Naive B cell (primary cell): ENCODE data around the gene AP2B1. TPM values are rescaled to one million over a fixed set of nuclear protein-coding genes. Genes with fewer than 3 reads are reported as not detected.
A peak's percentile ranks its signal among the peaks of the same experiment; 100 is the strongest.
"Not testable (repeated sequence)": the region's sequence is repeated elsewhere in the genome, so short reads cannot be mapped to it uniquely, and the experiment has no call there.

Experiments
- ATAC-seq, 2 donors: fragments of 150-1000 bp; cut with Tn5 transposase; 2 replicates each; pipeline ENCODE4 v1.10.0; 2021; ENCODE audit warnings: low read depth in 2 of 2, mild to moderate bottlenecking in 2 of 2, moderate library complexity in 2 of 2
- DNase-seq: peaks from one replicate; pipeline ENCODE4 v3.0.0; 2022
- H3K27ac Mint-ChIP-seq, 6 donors: one replicate each; pipeline ENCODE4 v1.8.0; 2020 to 2022; ENCODE audit warnings: mild to moderate bottlenecking in 6 of 6, mixed read lengths in 6 of 6, moderate library complexity in 5 of 6, inconsistent platforms in 2 of 6
- H3K27me3 Mint-ChIP-seq, 3 donors: one replicate each; pipeline ENCODE4 v1.8.0; 2021 to 2022; ENCODE audit warnings: mixed read lengths in 3 of 3, mild to moderate bottlenecking in 1 of 3
- H3K36me3 Mint-ChIP-seq, 2 donors: one replicate each; pipeline ENCODE4 v1.8.0; 2020 to 2022; ENCODE audit warnings: mixed read lengths in 2 of 2, inconsistent platforms in 1 of 2, mild to moderate bottlenecking in 1 of 2
- H3K4me1 Mint-ChIP-seq, 3 donors: one replicate each; pipeline ENCODE4 v1.8.0; 2020 to 2022; ENCODE audit warnings: mixed read lengths in 3 of 3, inconsistent platforms in 1 of 3, mild to moderate bottlenecking in 1 of 3, moderate library complexity in 1 of 3
- H3K4me3 Mint-ChIP-seq, 8 donors: one replicate each; pipeline ENCODE4 v1.8.0; 2020 to 2022; ENCODE audit warnings: mild to moderate bottlenecking in 8 of 8, mixed read lengths in 8 of 8, moderate library complexity in 8 of 8, inconsistent platforms in 2 of 8
- H3K9me3 Mint-ChIP-seq, 7 donors: one replicate each; pipeline ENCODE4 v1.8.0; 2020 to 2022; ENCODE audit warnings: mixed read lengths in 7 of 7, mild to moderate bottlenecking in 5 of 7, inconsistent platforms in 2 of 7, moderate library complexity in 1 of 7
- polyA plus RNA-seq, 6 donors: library from polyadenylated mRNA; unstranded; fragments of 300-500 nt; fragmentation: Illumina TruSeq; gene quantifications; one replicate each; pipeline ENCODE4 v1.2.3, GENCODE V29; 2021; ENCODE audit warnings: low read depth in 6 of 6

The AP2B1 gene
- polyA plus RNA-seq, 6 donors from 2014 or later, result 34.1 to 52.1 (median 40.8) TPM

DNA sequence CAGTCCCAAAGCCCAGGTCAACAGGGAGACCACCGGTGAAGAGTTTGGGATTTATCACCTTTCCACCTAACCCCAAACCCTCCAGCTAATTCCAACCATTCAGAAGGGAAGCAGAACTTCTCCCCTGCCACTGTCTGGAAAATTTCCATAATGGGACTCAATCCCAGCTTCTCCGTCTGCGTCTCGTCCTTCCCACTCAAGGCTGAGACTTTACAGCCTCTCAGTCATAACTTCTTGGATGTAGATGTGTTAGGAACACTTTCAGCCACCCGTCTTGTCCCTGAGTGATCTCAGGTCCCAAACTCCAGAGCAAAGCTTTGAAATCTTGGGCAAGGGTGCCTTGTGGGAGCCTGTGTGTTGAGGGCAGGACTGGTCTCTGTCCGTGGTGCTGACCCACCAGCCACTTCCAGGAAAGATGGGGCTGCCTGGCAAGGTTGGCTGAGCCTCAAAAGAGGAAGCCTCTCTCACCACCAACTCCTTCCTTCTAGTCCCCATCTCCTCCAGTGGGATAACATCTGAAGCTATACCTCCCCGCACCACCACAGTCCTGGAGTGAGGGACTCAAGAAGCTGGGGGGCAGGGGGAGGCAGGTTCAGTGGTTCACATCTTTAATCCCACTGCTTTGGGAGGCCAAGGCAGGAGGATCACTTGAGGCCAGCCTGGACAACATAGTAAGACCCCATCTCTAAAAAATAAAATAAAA lies 156.7 kb downstream of the AP2B1 start:
- ATAC-seq (no peak), DNase-seq (no peak)
- Mint-ChIP-seq H3K27me3 (peaks cover 28 to 70% (median 52%) of the 10 kb centered on the region in 3 donors), H3K36me3 (no peaks in the 10 kb centered on the region), H3K9me3 (peaks cover 0 to 2% (median 0%) of the 10 kb centered on the region in 7 donors), H3K4me3 (peak overlapping the region in 1 of 8 donors; percentile 47), H3K4me1 (peaks cover 8 to 9% (median 8%) of the 10 kb centered on the region in 3 donors), H3K27ac (no peak overlapping the region)

DNA sequence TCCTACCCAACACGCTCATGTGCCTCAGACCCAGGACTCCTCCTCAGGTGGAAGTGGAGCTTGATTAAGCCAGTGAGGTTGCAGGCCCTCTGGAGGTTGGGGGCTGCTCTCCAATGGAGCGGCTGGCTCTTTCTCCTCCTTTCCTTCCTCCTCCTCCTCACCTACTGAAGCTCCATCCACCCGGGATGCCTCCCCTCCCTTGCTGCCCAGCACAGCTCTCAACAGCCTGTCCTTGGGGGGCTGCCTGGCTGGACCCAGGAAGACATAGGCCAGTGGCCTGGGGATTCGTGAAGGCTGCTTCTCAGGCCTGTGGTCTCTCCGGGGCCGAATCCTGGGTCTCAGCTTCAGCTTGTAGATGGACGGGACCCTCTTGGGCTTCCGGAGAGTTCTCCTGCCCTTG lies 157.7 kb downstream of the AP2B1 start:
- no peak overlapping the region for H3K27ac Mint-ChIP-seq
- peak overlapping the region in 1 of 8 donors; percentile 36 for H3K4me3 Mint-ChIP-seq
- H3K36me3 Mint-ChIP-seq, result no peaks in the 10 kb centered on the region
- H3K9me3 Mint-ChIP-seq, result peaks cover 0 to 2% (median 0%) of the 10 kb centered on the region in 7 donors
- ATAC-seq (no peak), DNase-seq (no peak)
- H3K4me1 Mint-ChIP-seq, result peaks cover 8 to 20% (median 10%) of the 10 kb centered on the region in 3 donors
- H3K27me3 Mint-ChIP-seq, result peaks cover 31 to 76% (median 56%) of the 10 kb centered on the region in 3 donors

DNA sequence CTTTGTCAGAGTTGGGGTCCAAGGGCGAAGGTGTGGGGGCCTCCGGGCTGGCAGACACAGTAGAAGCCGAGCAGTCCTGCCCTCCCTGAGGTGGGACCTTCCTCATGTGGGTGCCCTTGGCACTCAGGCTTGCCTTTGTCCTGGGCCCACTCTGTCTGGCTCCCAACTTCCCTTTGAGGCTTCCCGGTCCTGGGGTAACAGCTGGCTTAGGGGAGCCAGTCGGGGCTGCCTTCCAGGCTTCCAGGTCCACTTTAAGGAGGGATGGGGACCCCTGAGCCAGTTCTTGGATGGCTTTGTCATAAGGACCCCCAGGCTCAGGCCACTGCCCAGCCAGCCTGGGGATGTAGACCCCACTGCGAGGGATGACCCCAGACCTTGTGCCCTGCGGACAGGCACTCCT lies 158.1 kb downstream of the AP2B1 start:
- ATAC-seq, result no peak
- H3K27me3 Mint-ChIP-seq, result peaks cover 32 to 76% (median 56%) of the 10 kb centered on the region in 3 donors
- H3K36me3 Mint-ChIP-seq, result no peaks in the 10 kb centered on the region
- peaks cover 0 to 2% (median 0%) of the 10 kb centered on the region in 7 donors for H3K9me3 Mint-ChIP-seq
- H3K4me1 Mint-ChIP-seq, result peaks cover 8 to 20% (median 13%) of the 10 kb centered on the region in 3 donors
- H3K4me3 Mint-ChIP-seq, result no peak overlapping the region
- DNase-seq, result no peak
- no peak overlapping the region for H3K27ac Mint-ChIP-seq

DNA sequence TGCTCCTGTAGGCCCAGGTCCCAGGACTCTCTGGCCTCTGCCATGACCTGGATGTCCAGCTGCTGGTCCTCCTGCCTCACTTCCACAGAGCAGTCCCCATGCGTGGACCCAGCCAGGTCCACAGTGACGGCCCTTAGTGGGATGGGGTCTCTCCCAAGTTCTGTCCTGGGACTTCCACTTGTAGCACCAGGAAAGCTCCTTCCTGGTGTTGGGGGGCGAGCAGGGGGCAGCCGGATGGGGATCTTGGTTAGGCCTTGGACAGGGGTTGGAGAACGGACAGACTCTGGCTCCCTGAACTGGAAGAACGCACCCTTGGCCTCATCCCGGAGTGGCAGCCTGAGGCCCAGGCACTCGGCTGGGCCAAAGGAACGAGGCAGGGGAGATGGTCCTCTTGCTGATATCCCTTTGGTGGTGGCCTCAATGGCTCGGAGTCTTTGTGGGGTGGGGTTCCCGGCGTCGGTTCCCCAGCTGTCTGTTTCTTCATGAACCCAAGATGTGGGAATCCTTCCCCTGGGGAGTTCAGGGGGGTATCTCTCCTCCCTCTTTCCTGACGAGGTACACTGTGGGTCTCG lies 158.7 kb downstream of the AP2B1 start:
- ATAC-seq, result no peak
- H3K9me3 Mint-ChIP-seq, result peaks cover 0 to 2% (median 0%) of the 10 kb centered on the region in 7 donors
- H3K27me3 Mint-ChIP-seq, result peaks cover 35 to 76% (median 61%) of the 10 kb centered on the region in 3 donors
- H3K4me1 Mint-ChIP-seq, result peaks cover 8 to 20% (median 16%) of the 10 kb centered on the region in 3 donors
- no peak overlapping the region for H3K4me3 Mint-ChIP-seq
- no peaks in the 10 kb centered on the region for H3K36me3 Mint-ChIP-seq
- no peak overlapping the region for H3K27ac Mint-ChIP-seq
- DNase-seq, result no peak

DNA sequence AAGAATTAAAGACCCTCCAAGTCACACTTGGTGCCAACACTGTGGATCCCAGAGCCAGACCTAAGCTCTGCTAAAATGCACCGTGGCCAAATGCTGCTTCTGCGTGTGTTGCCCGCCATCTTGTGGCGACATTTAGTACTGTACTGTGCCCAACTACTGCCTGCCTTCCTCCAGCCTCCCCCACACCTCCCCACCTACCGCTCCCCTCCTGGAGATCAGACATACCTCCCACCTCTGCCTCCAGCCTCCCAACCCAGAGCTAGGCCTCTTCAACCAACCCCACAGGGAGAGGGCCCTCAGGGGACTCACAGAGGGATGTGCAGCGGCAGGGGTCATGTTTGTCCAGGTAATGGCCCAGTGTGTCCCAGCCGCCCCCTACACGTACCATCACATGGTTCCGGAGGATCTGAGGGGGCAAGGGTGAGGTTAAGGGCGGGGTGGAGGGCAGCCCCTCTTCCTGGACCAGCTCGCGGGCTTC lies 160.5 kb downstream of the AP2B1 start:
- H3K27ac Mint-ChIP-seq, result no peak overlapping the region
- ATAC-seq (peak; percentile 90 to 96), DNase-seq (peak; percentile 66)
- peaks cover 37 to 77% (median 63%) of the 10 kb centered on the region in 3 donors for H3K27me3 Mint-ChIP-seq
- H3K9me3 Mint-ChIP-seq, result peaks cover 0 to 2% (median 0%) of the 10 kb centered on the region in 7 donors
- H3K4me3 Mint-ChIP-seq, result no peak overlapping the region
- peaks cover 4 to 12% (median 11%) of the 10 kb centered on the region in 3 donors for H3K4me1 Mint-ChIP-seq
- H3K36me3 Mint-ChIP-seq, result no peaks in the 10 kb centered on the region

DNA sequence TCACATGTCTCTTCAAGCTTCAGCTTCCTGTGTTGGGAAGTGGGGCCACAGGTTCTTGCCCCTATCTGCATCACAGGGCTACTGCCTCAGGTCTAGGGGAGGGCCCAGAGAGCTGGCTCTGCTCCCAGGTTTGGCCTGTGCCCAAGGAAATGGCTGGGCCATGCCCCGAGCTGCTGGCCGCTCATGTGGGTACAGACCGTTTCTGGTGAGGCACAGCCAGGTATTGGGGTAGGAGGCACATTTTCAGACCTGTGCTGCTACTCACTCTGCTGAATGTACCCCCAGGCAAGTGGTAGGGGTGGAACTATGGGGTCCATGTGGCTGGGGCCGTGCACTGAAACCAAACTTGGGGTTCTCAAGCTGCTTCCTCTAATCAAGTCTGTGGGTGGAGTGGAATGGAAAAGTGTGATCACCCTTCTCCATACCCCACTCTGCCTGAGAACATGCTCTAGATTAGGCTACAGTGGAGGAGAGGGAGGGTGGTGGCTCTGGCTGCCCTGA lies 161.3 kb downstream of the AP2B1 start:
- Mint-ChIP-seq H3K27me3 (peaks cover 37 to 79% (median 64%) of the 10 kb centered on the region in 3 donors), H3K4me3 (no peak overlapping the region), H3K27ac (no peak overlapping the region), H3K4me1 (peaks cover 8 to 12% (median 11%) of the 10 kb centered on the region in 3 donors), H3K36me3 (no peaks in the 10 kb centered on the region), H3K9me3 (peaks cover 0 to 2% (median 0%) of the 10 kb centered on the region in 7 donors)
- ATAC-seq, result no peak
- DNase-seq, result no peak

DNA sequence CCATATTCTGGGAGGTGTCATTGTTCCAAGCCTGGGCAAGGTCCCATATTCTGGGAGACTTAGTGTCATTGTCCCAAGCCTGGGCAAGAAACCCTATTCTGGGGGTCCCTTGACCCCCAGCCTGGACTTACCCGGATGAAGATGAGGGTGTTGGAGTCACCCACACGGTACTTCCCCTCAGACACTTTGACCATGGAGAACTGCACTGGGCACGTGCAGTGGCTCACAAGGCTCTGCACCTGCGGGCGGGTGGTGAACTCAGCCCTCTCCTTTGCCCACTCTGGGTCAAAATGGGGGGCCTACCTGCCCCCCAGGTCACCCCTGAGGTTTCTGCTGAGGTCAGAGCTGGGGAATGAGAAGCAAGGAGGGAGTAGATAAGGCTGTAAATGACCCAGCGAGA lies 161.9 kb downstream of the AP2B1 start:
- no peak overlapping the region for H3K4me3 Mint-ChIP-seq
- H3K27ac Mint-ChIP-seq, result no peak overlapping the region
- no peaks in the 10 kb centered on the region for H3K36me3 Mint-ChIP-seq
- ATAC-seq (no peak), DNase-seq (no peak)
- peaks cover 0 to 2% (median 0%) of the 10 kb centered on the region in 7 donors for H3K9me3 Mint-ChIP-seq
- H3K27me3 Mint-ChIP-seq, result peaks cover 33 to 79% (median 60%) of the 10 kb centered on the region in 3 donors
- H3K4me1 Mint-ChIP-seq, result peaks cover 8 to 12% (median 11%) of the 10 kb centered on the region in 3 donors

DNA sequence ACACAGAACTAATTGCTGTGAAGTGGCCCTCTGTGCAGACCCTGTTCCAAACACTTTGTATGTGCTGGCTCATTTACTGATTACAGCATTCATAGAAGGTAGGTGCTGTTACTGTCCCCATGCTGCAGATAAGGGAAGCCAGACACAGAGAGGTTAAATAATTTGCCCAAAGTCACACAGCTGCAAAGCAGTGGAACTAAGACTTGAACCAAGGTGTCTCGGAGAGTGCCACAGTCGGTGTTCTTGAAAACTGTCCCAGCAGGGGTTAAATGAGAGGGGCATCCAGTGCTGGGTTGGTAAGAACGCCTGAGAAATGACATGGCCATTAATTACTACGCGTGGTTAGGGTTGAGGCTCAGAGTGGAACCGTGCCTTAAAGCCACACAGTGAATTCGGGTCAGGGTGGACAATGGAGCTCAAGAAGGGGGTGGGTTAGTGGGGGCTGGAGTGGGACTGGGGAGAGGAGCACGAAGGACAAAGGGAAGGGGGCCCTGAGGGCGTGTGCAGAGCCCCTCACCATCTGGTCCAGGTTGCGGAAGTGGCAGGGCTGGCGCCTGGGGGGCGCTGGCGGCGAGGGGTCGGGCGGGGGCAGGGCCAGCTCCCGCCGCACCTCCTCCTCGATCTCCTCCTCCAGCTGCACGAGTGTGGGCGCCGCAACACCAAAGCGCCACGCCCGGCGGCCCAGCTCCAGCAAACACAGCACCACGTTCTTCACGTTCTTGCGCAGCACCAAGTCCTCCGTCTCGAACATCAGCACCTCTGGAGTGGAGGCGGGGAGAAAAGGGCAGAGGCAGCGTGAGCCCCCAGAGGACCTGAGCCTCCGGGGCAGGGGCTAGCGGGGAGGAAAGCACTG lies 162.7 kb downstream of the AP2B1 start:
- H3K4me1 Mint-ChIP-seq, result peaks cover 8 to 12% (median 11%) of the 10 kb centered on the region in 3 donors
- H3K27ac Mint-ChIP-seq, result no peak overlapping the region
- H3K9me3 Mint-ChIP-seq, result no peaks in the 10 kb centered on the region
- DNase-seq (no peak), ATAC-seq (no peak)
- no peak overlapping the region for H3K4me3 Mint-ChIP-seq
- no peaks in the 10 kb centered on the region for H3K36me3 Mint-ChIP-seq
- peaks cover 33 to 70% (median 53%) of the 10 kb centered on the region in 3 donors for H3K27me3 Mint-ChIP-seq

DNA sequence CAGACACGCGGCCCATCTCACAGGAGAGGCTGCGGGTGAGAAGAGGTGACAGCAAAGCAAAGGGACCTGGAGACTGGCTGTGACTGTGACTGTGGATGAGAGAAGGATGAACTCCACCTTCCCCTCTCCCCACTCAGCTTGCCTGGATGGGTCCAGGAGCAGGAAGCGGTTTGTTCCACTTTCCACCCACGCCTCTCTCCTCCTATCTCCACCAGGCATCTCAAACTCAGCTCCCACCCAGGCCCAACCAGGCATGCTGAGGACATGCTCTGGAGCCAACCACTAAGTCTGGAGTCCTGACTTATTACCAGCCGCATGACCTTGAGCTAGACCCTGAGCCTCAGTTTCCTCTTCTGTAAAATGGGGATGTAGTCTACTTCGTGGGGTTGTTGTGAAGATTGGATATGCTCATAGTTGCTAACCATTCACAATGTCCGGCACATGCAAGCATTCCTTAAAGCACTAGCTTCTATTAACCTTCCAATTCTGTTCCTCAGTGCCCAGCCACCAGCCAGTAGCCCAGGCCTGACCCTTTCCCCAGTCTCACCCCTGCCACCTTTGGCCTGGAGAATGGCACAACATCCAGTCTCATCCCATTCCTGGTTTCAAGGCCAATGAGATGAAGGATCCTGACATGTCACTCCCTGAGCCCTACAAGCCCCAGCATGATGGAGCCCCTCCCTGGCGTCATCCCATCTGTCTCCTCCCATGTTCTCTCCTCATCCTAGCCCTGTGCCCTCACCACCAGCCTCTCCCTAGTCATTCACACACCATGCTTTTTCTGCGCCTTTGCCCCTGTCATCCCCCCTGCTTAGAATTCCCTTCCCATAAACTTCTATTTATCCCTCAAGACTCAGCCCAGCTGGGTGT lies 163.6 kb downstream of the AP2B1 start:
- no peak for ATAC-seq

DNA sequence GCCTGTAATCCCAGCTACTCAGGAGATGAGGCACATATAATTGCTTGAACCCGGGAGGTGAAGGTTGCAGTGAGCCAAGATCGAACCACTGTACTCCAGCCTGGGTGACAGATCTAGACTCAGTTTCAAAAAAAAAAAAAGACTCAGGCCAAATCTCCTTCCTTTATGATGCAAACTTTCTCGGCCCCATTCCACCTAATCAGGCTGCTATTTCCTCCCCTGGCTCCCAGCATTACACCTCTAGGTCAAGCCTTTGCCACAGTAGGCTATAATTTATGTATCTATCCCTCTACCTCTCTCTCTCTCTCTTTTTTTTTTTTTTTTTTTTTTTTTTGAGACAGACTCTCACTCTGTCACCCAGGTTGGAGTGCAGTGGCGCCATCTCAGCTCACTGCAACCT lies 164.4 kb downstream of the AP2B1 start:
- H3K4me3 Mint-ChIP-seq, H3K9me3 Mint-ChIP-seq, DNase-seq, ATAC-seq, H3K36me3 Mint-ChIP-seq: not testable (repeated sequence)
- Mint-ChIP-seq H3K27me3 (peaks cover 33 to 68% (median 53%) of the 10 kb centered on the region in 3 donors), H3K4me1 (peaks cover 8 to 16% (median 15%) of the 10 kb centered on the region in 3 donors), H3K27ac (peak overlapping the region in 1 of 6 donors; percentile 59)

More for the DNA sequence above, 163.6 kb downstream of the AP2B1 start:
- Mint-ChIP-seq H3K27me3 (peaks cover 33 to 68% (median 53%) of the 10 kb centered on the region in 3 donors), H3K9me3 (no peaks in the 10 kb centered on the region), H3K27ac (peak overlapping the region in 1 of 6 donors; percentile 75), H3K4me1 (peaks cover 8 to 12% (median 11%) of the 10 kb centered on the region in 3 donors), H3K4me3 (no peak overlapping the region), H3K36me3 (no peaks in the 10 kb centered on the region)
- no peak for DNase-seq

DNA sequence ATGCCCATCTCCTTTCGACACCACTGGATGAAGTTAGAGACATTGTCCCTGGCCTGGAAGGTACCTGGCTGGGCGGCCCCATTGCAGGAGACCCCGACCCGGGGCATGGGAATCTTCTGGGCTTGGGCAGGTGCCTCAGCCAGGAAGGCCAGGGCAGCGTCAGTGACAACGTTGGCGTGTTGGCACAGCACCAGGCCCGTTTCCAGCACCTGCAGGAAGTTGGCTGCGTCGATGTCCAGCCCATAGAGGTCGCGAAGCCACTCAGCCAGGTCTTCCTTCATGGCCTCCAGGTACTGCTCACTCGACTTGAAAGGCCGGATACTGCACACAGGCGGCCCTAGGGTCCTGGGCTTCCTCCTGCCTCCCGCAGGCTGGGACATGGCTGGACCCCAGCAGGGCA lies 165.3 kb downstream of the AP2B1 start:
- Mint-ChIP-seq H3K27ac (no peak overlapping the region), H3K27me3 (peaks cover 30 to 63% (median 53%) of the 10 kb centered on the region in 3 donors), H3K4me3 (no peak overlapping the region), H3K9me3 (peaks cover 0 to 2% (median 0%) of the 10 kb centered on the region in 7 donors), H3K4me1 (peaks cover 8 to 16% (median 13%) of the 10 kb centered on the region in 3 donors), H3K36me3 (no peaks in the 10 kb centered on the region)
- no peak for DNase-seq
- no peak for ATAC-seq
